OCI-M1 (cell line): ENCODE results near the gene TSPAN3.
A peak's percentile ranks its signal among the peaks of the same experiment; 100 is the strongest.

Experiments used
- DNase-seq: peaks from one replicate; lab custom pipeline; 2025; lab: John Stamatoyannopoulos, UW

The TSPAN3 gene

DNA sequence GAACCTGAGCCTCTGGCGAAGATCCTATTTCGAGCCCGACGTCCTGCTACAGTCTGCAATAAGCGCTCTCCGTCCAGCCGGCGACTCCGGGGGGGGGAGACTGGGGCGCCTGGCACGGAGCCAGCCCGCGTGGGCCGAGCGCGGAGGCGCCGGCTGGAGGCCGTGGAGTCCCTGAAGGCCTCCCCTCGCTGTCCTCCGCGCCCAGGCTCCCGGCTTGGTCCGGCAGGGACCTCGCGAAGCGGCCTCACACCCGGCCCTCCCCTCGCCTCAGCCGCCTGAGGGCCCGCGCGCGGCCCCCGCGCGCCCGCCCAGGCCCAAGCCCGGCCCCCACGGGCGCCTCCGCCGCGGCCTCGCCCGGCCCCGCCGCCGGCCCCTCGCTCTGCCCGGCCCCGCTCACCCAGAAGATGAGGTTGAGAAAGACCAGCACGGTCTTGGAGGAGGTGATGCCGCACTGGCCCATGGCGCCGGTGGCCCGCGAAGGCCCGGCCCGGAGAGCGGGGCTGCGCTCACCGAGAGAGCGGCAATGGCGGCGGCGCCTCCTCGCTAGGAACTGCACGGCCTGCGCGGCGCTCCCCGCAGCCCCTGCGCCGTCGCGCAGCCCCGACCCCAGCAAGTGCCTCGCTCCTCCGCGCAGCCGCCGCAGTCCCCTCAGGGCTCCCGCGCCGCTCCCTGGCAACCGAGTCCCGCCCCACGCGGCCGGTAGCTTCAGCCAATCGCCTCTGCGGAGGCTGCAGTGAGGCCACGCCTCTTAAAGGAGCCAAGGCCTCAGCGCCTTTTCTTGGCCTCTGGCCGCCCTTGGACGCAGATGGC is at the start of gene TSPAN3:
TSPAN3 (minus strand) TSS at position 615 of the 810 bp plus-strand sequence; CDS start at position 460, 155 bp downstream.
- DNase-seq, result peak; percentile 95

DNA sequence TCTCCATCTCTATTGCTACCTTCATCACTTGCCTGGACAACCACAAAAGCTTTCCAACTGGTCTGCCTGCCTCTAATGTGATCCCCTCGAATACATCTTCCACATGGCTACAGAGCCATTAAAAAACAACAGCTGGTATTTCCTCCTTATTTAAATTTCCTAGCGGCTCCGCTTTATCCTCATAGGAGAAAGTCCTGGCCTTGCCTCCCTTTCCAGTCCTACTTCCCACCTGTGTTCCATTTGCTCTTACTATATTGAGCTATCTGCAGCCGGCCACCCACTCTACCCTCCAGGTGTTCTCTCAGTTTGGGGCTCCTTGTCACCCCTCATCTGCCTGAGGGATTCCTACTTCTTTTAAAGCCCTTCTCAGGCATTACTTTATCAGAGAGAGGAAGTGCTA is 49.7 kb upstream of the TSPAN3 start:
- DNase-seq, result no peak

DNA sequence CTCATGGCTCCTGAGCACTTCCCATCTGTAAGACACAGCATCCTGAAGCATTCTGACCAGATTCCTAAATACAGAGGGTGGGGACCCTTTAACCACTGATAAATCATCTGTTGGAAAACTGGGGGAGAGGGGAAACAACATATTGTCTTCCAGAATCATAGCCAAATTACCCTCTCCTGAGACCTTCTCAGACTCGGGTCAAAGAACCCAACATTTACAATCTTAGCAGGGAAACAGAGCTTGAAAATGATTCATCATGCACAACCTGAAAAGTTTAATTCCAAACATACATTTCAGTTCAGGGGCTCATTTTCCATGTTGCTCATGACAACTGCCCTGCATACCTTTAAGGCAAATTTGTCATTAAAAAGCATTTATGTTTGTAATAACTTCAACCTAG is 48.5 kb upstream of the TSPAN3 start:
- no peak for DNase-seq

DNA sequence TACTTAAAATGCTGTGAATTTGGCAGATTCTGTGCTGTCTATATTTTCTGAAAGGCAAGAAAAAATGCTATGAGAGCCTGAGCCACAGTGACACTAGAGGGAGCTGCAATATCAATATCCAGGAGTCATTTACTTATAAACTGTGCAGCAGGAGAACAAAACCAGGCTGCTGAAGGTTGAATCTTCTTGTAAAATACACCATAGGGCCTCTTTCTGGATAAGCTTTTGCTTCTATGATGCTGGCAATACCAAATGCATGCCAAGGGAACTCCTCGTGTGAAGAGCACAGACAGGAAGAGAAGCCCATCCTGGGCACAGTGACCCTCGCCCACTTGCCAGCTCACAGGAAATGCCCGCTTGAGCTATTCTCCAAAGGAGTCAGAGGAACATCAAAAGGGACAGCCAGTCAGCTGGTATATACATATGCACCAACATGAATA is 48.0 kb upstream of the TSPAN3 start:
- peak; percentile 69 for DNase-seq

DNA sequence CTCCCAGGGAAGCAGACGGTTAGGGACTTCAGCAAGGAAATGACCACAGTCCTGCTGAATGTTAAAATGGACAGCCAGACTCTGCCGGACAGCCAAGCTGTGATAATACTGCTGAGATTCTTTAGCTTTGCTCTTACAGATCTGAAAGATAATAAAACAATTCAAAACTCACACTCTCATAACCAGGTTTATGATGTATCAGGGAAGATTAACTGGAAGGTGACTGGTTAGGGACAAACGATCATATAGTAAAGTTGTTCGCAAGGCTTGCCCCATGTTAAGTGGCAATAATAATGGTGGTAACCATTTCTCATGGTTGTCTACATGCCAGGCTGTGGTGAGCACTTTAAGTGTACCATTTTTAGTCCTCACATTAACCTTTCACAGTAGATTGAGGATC is 44.3 kb upstream of the TSPAN3 start:
- no peak for DNase-seq

DNA sequence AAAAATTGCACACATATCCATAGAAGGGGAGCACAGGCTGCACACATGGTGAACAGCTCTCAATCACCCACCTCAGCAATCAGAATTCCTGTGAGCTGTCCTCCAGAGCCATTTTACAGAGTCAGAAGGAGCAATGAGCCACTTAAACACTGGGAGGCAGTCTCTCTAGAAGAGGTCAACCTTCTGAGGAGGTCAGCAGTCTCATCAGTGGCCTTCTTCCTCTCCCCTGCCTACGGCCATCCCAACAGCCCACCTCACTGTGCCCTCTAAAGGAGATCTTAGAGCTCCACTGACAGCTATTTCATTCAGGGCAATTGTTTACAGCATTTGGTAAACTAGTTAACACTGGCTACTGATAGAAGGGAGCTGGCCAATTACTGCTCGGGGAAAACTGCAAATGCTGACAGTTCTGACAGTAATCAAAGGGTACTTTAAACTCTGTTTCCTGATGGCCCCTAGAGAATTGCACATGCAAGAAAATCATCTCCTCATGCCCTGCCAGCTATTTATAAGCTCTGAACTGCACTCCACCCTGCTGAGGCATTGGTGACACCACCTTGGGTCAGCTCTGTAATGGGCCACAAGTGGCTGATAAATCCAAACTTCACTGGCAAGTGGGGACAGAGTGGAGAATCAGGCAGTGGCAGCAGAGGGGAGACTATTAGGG is 42.1 kb upstream of the TSPAN3 start:
- no peak for DNase-seq

DNA sequence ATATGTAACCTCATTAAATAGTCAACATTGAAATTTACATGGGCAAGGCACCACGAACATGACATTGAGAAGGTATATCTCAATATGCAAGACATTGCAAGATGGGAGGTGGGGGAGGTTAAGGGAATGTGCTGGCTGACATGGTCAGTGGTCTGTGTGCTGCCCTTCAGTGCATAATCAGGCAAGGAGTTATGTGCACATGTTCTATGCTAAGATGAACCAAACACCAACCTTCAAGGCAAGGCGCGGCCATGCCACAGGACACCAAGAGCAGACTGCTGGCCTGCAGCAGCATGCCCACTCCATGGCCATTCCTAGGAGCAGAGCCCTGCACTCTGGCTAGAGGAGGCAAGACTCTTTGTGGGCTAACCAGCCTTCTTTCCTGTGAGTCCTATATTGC is 40.9 kb upstream of the TSPAN3 start:
- DNase-seq, result no peak

DNA sequence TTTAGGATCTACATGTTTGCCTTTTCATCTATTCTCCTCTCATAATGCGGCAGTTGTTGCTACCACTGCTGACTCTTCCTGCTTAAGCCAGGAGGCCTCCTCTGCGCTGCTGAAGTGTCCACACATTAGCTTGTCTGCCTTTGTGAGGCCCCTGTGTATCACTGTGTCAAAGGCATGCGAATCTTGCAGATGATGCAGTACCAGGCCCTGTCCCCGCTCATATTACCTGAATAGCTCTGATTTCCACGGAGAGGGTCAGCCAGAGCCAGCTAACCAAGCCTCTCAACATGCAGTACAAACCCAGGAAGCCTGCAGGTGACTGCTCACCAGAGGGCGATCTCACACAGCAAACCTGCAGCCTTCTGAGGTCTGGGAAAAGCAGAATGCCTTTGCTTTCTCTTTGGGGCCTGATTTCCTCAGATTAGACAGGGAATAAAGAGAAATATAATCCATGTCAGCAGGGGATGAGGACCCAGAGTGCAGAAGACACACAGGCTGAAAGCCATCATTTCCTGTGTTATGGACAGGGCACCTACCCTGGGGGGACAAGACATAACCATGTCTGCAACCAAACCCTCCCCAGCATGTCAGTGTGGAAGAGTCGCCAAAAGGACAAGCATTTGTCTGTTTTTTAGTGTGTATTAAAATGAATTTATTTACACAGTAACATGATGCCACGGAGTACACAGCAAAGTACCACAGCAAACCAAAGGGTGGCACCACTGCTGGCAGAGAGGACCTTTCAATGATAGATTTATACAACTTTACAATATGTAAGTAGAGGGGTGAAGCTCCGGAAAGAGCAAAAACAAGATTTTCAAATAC is 36.8 kb upstream of the TSPAN3 start:
- peak; percentile 51 for DNase-seq

DNA sequence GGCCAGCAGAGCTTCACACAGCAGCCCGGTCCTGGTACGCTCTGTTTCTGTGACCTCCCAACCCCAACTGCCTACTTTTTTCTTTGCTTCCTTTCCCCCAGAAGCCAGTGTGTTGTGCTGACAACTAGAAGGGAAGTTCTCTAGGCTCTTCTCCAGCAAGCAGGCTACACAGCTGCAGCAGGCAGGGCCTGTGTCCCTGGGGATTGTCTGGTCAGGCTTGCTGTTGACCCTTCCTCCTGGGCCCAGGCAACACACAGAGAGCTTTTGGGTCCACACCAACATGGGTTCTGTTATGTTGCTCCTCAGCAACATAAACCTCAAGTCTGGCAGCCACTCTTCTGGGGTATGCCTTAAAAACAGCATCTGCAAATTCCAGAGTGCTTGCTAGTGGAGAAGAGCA is 36.2 kb upstream of the TSPAN3 start:
- DNase-seq, result no peak

DNA sequence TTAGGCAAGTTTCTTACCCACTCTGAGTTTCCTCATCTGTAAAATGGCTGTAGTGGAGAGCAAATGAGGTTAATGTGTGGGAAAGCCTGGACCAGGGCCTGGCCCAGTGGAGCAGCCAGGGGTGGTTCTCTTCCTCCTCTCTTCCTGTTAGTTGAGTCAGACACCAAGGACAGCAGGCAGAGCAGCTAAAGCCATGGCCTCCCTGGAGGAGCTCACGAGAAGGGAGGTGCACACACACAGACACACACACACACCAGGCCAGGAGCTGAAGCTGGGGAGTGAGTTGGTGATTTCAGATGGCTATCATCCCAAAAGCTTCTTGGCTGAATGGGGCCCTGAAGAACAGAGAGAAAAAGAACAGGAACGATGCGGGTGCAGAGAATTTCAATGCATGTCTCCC is 33.2 kb upstream of the TSPAN3 start:
- DNase-seq, result no peak

DNA sequence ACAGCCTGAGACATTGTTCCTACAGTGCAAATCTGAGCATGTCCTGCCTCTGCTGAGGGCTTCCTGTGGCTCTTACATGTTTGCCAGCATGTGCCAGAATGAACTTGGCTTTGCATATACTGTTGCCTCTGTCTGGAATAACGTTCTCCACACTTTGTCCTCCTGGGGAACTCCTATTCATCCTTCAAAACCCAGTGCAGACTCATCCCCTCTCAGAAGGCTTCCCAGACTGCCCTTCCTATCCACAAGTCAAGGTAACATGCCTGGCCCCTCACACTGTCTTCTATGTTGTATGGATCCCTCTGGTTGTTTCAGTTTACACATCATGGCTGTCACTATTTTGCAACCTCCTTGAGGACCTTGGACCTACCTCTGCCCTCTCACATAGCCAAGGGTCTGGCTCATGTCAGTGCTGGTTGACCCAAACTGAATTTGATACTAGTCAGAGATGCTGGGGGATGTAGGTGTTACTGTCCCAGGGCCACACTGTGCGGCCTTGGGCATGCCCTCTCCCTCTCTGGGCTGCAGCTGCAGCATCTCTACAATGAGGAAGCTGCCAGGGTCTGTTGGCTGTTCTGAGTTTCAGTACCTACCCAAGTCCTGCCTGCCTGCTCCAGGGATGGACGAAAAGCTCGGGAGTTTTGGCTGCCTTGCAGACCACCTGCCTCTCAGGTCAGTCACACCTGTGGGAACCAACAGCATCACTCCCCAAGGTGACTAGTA is 29.0 kb upstream of the TSPAN3 start:
- DNase-seq, result no peak

DNA sequence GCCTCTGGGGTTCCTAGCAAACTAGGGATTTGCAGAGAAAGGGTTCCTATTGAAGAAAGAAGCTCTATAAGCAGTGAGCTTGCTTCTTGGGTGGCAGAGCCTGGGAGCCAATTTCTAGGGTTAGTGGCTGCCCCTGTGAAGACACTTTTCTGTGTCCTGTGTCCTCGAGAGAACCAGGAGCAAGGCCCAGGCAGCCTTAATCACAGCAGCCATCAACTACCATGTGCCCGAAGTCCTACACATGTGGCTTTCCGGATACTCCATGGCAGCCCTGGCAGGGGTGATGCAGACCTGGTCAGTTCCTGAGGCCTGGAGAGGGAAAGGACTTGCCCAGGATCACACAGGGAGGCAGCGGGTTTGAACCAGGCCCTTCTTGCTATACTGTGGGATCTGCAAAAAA is 27.7 kb upstream of the TSPAN3 start:
- no peak for DNase-seq

DNA sequence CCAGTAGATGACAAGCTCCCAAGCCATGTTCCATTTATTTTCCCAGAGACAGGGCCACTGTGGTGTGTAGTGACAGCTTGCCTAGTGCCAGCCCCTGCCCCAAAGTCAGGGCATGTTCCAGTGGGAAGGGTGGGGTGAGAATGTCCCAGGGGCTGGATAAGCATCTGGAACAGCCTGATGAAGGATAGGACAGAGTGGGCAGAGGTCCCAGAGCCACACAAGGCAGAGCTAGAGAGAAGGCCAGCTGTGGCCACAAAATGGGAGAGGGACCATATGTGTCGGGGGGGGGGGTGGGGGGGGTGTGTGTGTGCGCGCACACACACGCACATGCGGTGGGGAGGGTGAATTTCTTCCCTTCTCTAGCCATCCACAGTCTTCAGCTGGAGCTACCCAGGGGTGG is 27.0 kb upstream of the TSPAN3 start:
- DNase-seq, result no peak

DNA sequence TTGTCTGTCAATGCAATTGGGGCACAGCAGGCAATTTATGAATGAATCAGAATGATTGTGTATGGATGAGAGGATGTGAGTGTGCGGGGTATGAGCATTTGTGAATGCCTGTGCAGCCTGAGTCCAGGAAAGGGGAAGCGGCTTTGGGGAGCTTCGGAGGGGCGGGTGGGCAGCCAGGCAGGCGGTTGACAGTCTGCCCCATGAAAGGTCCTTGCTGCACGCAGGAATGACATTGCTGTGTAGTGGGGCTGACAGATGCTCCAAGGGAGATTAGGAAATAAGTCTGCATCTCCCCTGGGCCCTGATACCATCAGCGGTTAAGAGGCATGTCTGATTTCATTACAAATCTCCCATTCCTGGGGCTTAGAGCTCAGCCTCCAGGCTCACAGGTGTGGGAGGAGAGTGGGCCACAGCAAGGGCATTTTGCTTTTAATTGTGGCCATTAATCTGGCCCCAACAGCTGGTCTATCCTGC is 26.4 kb upstream of the TSPAN3 start:
- DNase-seq, result peak; percentile 75

DNA sequence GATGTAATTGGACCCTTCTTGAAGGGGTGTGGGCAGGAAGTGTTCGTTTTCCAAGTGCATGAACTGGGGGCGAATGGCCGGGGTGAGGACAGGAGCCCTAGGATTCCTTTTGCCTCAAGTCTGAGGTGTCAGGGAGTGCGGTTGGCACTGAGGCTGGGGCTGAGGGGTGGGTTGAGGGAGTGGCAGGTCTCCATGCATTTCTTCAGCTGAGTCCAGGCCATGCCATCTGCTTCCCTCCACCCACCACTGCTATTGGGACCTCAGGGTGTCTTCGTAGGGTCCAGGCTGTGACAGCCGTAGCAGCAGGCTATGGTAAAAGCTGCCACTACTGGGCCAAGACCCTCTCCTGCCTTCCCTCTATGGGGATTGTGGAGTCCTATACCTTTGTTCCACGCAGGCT is 25.6 kb upstream of the TSPAN3 start:
- DNase-seq, result no peak

DNA sequence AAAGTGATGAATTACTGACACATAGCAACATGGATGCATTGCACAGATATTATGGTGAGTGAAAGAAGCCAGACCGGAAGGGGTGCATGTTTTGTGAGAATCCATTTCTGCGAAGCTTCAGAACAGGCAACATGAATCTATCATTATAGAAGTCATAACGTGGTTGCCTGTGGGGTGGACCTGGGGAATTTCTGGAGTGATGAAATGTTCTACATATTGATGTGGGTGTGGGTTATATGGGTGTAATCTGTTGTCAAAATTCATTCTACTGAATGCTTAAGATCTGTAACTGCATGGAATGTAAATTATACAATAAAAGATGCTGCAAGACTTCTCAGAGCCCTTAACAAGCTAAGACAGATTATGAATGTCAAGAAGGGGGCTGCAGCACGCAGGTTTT is 25.2 kb upstream of the TSPAN3 start:
- no peak for DNase-seq

DNA sequence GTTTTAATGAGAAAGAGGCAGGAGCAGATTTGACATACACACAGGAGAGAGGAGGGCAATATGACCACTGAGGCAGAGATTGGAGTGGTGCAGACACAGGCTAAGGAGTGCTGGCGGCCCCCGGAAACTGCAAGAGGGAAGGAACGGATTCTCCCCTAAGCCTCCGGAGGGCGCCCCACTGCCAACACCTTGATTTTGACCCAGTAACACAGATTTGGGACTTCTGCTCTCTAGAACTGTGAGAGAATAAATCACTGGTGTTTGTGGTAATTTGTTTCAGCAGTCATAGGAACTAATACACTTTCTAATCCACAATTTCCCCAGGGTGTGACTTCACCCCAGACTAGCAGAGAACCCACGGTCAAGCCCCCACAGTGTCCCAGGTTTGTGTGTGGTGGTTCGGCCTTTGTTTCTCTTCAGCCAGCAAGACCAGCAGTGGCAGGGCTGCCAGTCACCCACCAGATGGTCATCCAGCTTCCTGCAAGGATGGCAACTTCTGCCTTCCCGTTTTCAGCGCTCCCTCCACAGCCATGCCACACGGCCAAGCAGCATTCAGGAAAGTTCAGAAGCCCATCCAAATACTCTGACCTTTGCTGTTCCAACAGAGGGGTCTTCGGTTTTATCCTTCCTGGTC is 23.6 kb upstream of the TSPAN3 start:
- DNase-seq, result peak; percentile 8

DNA sequence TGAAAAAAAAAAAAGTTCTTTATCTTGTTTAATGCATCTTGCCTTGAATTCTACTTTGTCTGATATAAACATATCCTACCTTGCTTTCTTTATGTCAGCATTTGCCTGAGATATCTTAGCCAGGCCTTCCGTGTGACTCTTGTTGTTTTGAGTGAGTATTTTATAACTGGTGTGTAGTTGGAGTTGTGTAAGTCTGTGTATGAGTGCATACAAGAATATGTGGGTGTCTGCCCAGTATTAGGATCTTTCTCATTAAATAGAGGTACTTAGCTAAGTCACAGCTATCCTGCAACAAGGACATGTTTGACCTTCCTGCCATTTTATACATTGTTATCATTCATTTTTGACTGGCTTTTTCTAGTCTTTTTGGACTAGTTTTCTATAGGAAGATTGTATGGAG is 22.5 kb upstream of the TSPAN3 start:
- no peak for DNase-seq

DNA sequence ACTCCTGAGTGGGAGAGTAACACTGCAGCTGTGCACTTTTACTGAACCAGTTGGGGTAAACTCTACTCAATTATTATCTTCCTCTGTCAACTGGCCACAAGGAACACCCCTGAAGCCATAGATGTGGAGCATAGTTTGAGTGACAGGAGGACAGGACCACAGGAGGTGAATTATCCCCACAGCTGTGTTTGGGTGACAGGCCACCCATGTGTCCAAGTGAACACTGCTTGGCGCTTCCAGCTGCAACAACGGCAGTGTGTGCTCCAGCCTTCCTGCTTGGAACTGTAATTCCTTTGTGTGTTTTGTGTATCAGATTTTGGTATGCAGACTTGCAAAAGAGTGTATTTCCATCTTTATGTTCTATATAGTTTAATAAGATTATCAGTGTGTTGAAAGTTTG is 20.2 kb upstream of the TSPAN3 start:
- no peak for DNase-seq

DNA sequence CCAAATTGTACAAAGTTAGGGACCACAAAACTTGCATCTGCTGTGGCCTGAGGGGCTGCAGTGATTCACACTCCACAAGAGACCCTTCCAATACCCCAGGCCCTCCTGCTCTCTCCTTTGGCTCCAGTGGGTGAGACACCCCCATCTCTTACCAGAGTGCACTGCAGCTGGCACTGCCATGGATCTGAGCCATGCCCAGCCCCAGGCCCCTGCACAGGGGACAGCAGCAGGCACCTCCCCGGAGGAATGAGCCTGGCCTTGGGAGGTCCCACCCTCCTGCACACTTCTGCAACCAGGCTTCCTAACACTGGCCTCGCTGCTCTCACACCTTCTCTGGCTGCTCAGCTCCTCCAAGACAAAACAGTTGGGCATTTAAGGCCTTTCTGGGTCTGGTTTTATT is 16.3 kb upstream of the TSPAN3 start:
- no peak for DNase-seq

DNA sequence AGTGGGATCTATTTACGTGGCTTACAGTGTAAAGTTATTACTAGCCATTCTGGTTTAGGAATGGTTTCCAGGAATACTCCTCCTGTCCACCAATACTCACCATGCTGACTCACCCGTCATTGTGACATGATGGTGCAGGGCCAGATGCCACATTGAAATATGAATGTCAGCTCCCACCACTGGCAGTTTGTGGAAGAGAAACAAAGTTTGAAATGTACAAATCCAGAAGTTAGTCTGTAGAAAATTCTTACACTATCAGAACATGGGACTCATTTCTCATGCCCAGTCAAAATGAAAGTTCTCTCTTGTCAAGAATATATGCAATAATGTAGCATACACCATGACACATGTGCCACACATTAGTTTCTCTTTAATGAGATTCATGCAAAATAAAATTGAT is 14.4 kb upstream of the TSPAN3 start:
- peak; percentile 58 for DNase-seq
